ENCODE measurements around the gene ZNF256.

Gene ZNF256

GRCh38 chr19:57947419-57948134, at the start of gene ZNF256:
Gene ZNF256, minus strand, starts transcription at chr19:57947706. Its CDS starts 232 bp downstream, at chr19:57947474.
- Mint-ChIP-seq H3K27me3 (ENCODE audit: low read depth) (no peaks in the 10 kb centered on the region), H3K4me1 (ENCODE audit: low read depth) (peaks cover 9% of the 10 kb centered on the region), H3K36me3 (ENCODE audit: low read depth) (peaks cover 37% of the 10 kb centered on the region), H3K4me3 (peak within 1 kb of the TSS; percentile 94), H3K9me3 (peaks cover 51% of the 10 kb centered on the region), H3K27ac (peak within 1 kb of the TSS; percentile 92)
- peak; percentile 85 for DNase-seq (ENCODE audit: low spot score)

- Mint-ChIP-seq H3K27ac (no peak overlapping the region), H3K36me3 (ENCODE audit: low read depth) (peaks cover 58% of the 10 kb centered on the region), H3K9me3 (peaks cover 75% of the 10 kb centered on the region), H3K4me1 (ENCODE audit: low read depth) (no peaks in the 10 kb centered on the region), H3K27me3 (ENCODE audit: low read depth) (no peaks in the 10 kb centered on the region), H3K4me3 (no peak overlapping the region)
- no peak for DNase-seq (ENCODE audit: low spot score)
Measured at GRCh38 chr19:57992841-57993240, 45.3 kb upstream of the ZNF256 start.

DNA sequence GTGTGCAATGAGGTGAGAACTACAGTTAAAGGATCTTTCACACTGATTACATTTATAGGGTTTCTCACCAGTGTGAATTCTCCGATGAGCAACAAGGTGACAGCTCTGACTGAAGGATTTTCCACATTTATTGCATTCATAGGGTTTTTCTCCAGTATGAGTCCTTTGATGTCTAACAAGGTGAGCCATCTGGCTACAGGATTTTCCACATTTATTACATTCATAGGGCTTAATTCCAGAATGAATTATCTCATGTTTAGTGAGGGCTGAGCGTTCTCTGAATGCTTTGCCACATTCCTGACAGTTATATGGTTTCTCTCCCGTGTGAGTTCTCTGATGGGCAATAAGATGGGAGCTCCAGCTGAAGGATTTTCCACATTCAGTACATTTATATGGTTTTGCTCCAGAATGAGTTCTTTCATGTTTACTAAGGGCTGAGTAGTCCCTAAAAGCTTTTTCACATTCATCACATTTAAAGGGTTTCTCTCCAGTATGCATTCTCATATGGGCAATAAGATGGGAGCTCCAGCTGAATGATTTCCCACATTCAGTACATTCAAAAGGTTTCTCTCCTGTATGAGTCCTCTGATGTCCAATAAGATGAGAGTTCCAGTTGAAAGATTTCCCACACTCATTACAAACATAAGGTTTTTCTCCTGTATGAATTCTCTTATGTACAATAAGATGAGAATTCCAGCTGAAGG, 31.2 kb upstream of the ZNF256 start:
- no peak overlapping the region for H3K27ac Mint-ChIP-seq
- H3K9me3 Mint-ChIP-seq, result peaks cover 87% of the 10 kb centered on the region
- H3K27me3 Mint-ChIP-seq (ENCODE audit: low read depth), result no peaks in the 10 kb centered on the region
- no peak for DNase-seq (ENCODE audit: low spot score)
- peaks cover 45% of the 10 kb centered on the region for H3K36me3 Mint-ChIP-seq (ENCODE audit: low read depth)
- H3K4me3 Mint-ChIP-seq, result no peak overlapping the region
- H3K4me1 Mint-ChIP-seq (ENCODE audit: low read depth), result no peaks in the 10 kb centered on the region

DNA sequence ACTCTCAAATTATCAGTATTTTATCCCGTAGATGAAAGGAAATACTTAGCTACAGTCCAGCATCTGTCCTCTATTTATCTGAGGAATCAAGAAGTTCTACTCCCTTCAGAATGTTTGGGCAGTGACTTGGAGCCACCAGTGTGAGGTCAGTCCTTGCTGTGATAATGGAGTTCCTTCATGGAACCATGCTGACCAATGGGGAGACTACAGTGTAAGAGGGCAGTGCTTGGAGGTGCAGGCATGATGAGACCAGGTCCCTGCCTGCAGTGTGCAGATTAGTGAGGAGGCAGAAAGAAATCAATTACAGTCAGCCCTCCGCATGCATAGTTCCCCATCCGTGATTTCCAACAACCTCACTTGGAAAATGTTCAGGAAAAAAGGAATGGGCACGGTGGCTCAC, 26.9 kb upstream of the ZNF256 start, which contains the start of gene C19orf18:
Gene C19orf18, minus strand, starts transcription at position 101 of the 400 bp plus-strand sequence. CDS start 102 bp downstream, outside the sequence.
- H3K27ac Mint-ChIP-seq, result no peak within 1 kb of the TSS
- no peaks in the 10 kb centered on the region for H3K27me3 Mint-ChIP-seq (ENCODE audit: low read depth)
- H3K4me3 Mint-ChIP-seq, result no peak within 1 kb of the TSS
- peaks cover 15% of the 10 kb centered on the region for H3K36me3 Mint-ChIP-seq (ENCODE audit: low read depth)
- peaks cover 75% of the 10 kb centered on the region for H3K9me3 Mint-ChIP-seq
- H3K4me1 Mint-ChIP-seq (ENCODE audit: low read depth), result no peaks in the 10 kb centered on the region
- DNase-seq (ENCODE audit: low spot score), result no peak

DNA sequence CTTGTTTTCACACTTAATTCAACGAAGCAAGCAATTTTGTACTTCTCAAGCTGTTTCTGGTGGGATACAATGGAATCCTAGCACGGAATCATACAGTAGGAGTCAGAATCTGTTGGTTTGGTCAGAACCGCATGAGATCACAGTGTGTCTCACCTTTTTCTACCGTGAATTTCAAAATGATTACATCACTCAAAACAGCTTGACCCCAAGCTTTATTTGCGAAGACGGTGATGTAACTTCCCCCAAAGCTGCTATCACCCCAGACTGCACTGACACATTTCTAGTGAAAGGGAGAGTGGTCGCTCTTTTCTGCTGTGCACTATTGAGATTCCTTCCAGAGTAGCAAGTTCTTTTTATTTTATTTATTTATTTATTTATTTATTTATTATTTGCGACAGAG, 17.3 kb upstream of the ZNF256 start:
- DNase-seq (ENCODE audit: low spot score), result no peak
- Mint-ChIP-seq H3K27ac (no peak overlapping the region), H3K4me1 (ENCODE audit: low read depth) (no peaks in the 10 kb centered on the region), H3K27me3 (ENCODE audit: low read depth) (no peaks in the 10 kb centered on the region), H3K4me3 (no peak overlapping the region), H3K36me3 (ENCODE audit: low read depth) (peaks cover 1% of the 10 kb centered on the region), H3K9me3 (peaks cover 49% of the 10 kb centered on the region)

- no peaks in the 10 kb centered on the region for H3K27me3 Mint-ChIP-seq (ENCODE audit: low read depth)
- H3K4me1 Mint-ChIP-seq (ENCODE audit: low read depth), result no peaks in the 10 kb centered on the region
Measured at GRCh38 chr19:57961785-57962184, 14.3 kb upstream of the ZNF256 start.

GRCh38 chr19:57954996-57955395, 7.5 kb upstream of the ZNF256 start:
- no peaks in the 10 kb centered on the region for H3K4me1 Mint-ChIP-seq (ENCODE audit: low read depth)
- H3K27me3 Mint-ChIP-seq (ENCODE audit: low read depth), result no peaks in the 10 kb centered on the region
- H3K36me3 Mint-ChIP-seq (ENCODE audit: low read depth), result peaks cover 2% of the 10 kb centered on the region
- no peak for DNase-seq (ENCODE audit: low spot score)
- H3K27ac Mint-ChIP-seq, result no peak overlapping the region
- peaks cover 52% of the 10 kb centered on the region for H3K9me3 Mint-ChIP-seq
- H3K4me3 Mint-ChIP-seq, result no peak overlapping the region

More at GRCh38 chr19:57961785-57962184, 14.3 kb upstream of the ZNF256 start:
- H3K4me3 Mint-ChIP-seq, result no peak overlapping the region
- H3K27ac Mint-ChIP-seq, result no peak overlapping the region
- peaks cover 1% of the 10 kb centered on the region for H3K36me3 Mint-ChIP-seq (ENCODE audit: low read depth)
- no peak for DNase-seq (ENCODE audit: low spot score)
- peaks cover 49% of the 10 kb centered on the region for H3K9me3 Mint-ChIP-seq

DNA sequence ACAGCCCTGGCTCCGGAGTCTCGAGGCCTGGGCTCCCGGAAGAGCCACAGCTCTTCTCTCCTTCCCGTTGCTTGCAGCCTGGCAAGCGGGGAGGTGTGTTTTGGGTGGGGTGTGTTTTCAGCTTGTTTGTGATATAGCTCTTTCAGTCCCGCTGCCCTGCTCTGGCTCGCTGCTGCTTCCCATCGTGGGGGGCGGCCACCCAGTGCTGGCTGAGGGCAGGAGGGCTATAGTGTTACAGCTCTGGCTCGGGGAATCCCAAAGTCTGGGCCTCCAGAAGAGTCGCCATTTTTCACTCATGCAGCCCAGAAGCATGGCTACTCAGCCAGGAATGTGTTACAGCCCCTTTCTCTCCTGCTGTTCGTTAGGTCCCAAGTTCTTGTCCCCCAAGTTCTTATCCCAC, 2.2 kb upstream of the ZNF256 start:
- Mint-ChIP-seq H3K4me1 (ENCODE audit: low read depth) (peaks cover 9% of the 10 kb centered on the region), H3K36me3 (ENCODE audit: low read depth) (peaks cover 19% of the 10 kb centered on the region), H3K27ac (no peak overlapping the region), H3K27me3 (ENCODE audit: low read depth) (no peaks in the 10 kb centered on the region), H3K9me3 (peaks cover 47% of the 10 kb centered on the region), H3K4me3 (no peak overlapping the region)
- no peak for DNase-seq (ENCODE audit: low spot score)

DNA sequence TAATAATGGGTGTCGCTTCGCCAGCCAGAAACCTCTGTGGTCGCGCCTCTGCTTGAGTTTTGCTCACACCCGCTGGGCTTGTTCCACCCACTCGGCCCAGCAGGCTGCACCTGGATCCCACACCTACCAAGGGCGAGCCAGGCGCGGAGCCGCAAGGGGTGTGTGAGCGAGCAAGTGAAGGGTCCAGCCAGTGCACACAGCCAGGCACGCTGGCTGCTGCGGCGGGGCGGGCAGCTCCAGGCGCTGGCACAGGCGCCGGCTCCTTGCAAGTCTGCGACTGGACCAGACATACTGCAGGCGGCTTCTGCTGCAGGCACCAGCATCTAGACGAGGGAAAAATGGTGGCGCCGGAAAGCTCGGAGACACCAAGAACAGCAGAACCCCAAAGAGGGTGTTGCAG, 1.8 kb upstream of the ZNF256 start:
- Mint-ChIP-seq H3K27ac (no peak overlapping the region), H3K27me3 (ENCODE audit: low read depth) (no peaks in the 10 kb centered on the region), H3K36me3 (ENCODE audit: low read depth) (peaks cover 21% of the 10 kb centered on the region), H3K9me3 (peaks cover 47% of the 10 kb centered on the region), H3K4me1 (ENCODE audit: low read depth) (peaks cover 9% of the 10 kb centered on the region), H3K4me3 (no peak overlapping the region)
- DNase-seq (ENCODE audit: low spot score), result no peak

GRCh38 chr19:57947088-57947418, 453 bp downstream of the ZNF256 start:
- no peaks in the 10 kb centered on the region for H3K27me3 Mint-ChIP-seq (ENCODE audit: low read depth)
- H3K4me1 Mint-ChIP-seq (ENCODE audit: low read depth), result peaks cover 9% of the 10 kb centered on the region
- H3K4me3 Mint-ChIP-seq, result peak overlapping the region; percentile 94
- peak overlapping the region; percentile 92 for H3K27ac Mint-ChIP-seq
- no peak for DNase-seq (ENCODE audit: low spot score)
- H3K36me3 Mint-ChIP-seq (ENCODE audit: low read depth), result peaks cover 43% of the 10 kb centered on the region
- H3K9me3 Mint-ChIP-seq, result peaks cover 57% of the 10 kb centered on the region

GRCh38 chr19:57946316-57946715, 1.2 kb downstream of the ZNF256 start:
- no peak for DNase-seq (ENCODE audit: low spot score)
- Mint-ChIP-seq H3K36me3 (ENCODE audit: low read depth) (peaks cover 50% of the 10 kb centered on the region), H3K9me3 (peaks cover 58% of the 10 kb centered on the region), H3K4me3 (peak overlapping the region; percentile 94), H3K27me3 (ENCODE audit: low read depth) (no peaks in the 10 kb centered on the region), H3K4me1 (ENCODE audit: low read depth) (peaks cover 9% of the 10 kb centered on the region), H3K27ac (no peak overlapping the region)

DNA sequence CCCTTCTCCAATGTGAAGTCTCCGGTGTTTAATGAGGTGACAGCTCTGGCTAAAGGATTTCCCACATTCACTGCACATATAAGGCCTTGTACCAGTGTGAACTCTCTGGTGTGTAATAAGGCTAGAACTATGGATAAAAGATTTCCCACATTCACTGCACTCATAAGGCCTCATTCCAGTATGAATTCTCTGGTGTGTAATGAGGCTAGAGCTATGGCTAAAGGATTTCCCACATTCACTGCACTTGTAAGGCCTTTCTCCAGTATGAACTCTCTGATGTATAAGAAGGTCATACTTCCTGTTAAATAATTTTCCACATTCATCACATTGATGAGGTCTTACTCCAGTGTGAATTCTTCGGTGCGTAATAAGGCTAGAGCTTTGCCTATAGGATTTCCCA, 5.9 kb downstream of the ZNF256 start:
- peaks cover 64% of the 10 kb centered on the region for H3K36me3 Mint-ChIP-seq (ENCODE audit: low read depth)
- DNase-seq (ENCODE audit: low spot score), result no peak
- peaks cover 7% of the 10 kb centered on the region for H3K4me1 Mint-ChIP-seq (ENCODE audit: low read depth)
- H3K27me3 Mint-ChIP-seq (ENCODE audit: low read depth), result no peaks in the 10 kb centered on the region
- peaks cover 75% of the 10 kb centered on the region for H3K9me3 Mint-ChIP-seq
- no peak overlapping the region for H3K27ac Mint-ChIP-seq
- H3K4me3 Mint-ChIP-seq, result no peak overlapping the region

GRCh38 chr19:57935731-57936130, 11.8 kb downstream of the ZNF256 start:
- peaks cover 37% of the 10 kb centered on the region for H3K36me3 Mint-ChIP-seq (ENCODE audit: low read depth)
- H3K4me3 Mint-ChIP-seq, result no peak overlapping the region
- no peak for DNase-seq (ENCODE audit: low spot score)
- no peaks in the 10 kb centered on the region for H3K27me3 Mint-ChIP-seq (ENCODE audit: low read depth)
- H3K9me3 Mint-ChIP-seq, result peaks cover 59% of the 10 kb centered on the region
- no peaks in the 10 kb centered on the region for H3K4me1 Mint-ChIP-seq (ENCODE audit: low read depth)
- no peak overlapping the region for H3K27ac Mint-ChIP-seq

DNA sequence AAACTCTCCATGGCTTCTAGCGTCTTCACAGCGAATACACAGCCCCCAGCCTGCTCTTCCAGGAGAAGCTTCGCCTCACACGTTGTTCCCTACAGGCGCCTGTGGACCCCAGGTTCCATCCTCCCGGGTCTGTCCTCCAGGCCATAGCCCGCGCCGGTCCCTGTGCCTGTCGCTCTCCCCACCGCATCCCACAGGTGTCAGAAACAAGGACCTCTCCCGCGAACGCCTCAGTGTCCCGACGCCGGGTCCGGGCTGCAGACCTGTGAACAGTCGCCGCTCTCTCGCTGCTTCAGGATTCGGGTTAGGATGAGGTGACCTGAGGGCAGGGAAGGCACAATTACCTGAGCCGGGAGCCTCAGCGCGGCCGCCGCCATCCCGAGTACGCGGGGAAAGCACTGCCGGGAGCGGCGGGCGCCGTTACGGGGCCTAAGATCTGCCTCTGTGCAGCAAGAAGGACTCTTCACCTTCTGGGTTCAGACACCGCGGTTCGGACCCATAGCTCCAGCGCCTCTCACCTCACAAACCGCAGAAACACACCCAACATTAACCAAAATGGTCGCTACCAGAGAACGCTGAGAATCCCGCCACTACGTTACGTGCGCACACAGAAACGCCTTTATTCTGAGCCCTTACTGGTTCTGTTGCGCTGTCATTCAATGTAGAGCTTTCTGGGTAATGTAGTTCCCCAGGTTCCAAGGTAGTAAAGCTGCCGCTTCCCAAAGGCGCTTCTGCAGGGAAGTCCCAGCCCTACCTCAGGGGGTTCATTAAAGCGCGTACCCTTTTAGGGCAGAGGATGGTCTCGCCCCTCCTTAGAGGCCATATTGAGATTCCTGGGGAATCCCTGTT, 12.5 kb downstream of the ZNF256 start, which contains the start of gene ZNF418:
Gene ZNF418, minus strand, starts transcription at position 583 of the 846 bp plus-strand sequence. CDS start 1,580 bp downstream, outside the sequence.
- no peaks in the 10 kb centered on the region for H3K4me1 Mint-ChIP-seq (ENCODE audit: low read depth)
- H3K9me3 Mint-ChIP-seq, result peaks cover 64% of the 10 kb centered on the region
- H3K4me3 Mint-ChIP-seq, result peak within 1 kb of the TSS; percentile 73
- H3K36me3 Mint-ChIP-seq (ENCODE audit: low read depth), result peaks cover 35% of the 10 kb centered on the region
- DNase-seq (ENCODE audit: low spot score), result peak; percentile 16
- no peaks in the 10 kb centered on the region for H3K27me3 Mint-ChIP-seq (ENCODE audit: low read depth)
- peak within 1 kb of the TSS; percentile 62 for H3K27ac Mint-ChIP-seq

Data from T-helper 2 cell treated with Interferon-gamma antibody and Interleukin-4, amounts not matched to agents 5 μg/mL and 100 μg/mL, for 36 hours (primary cell).